GM19463 (cell line): ENCODE data around the gene CYP2A13.
"Not testable (repeated sequence)": the region's sequence is repeated elsewhere in the genome, so short reads cannot be mapped to it uniquely, and the experiment has no call there.

Experiments used
- ATAC-seq: cut with Tn5 transposase; IDR thresholded peaks from one replicate; pipeline ENCODE4 v1.9.1; 2021; ENCODE audit warnings: mild to moderate bottlenecking, moderate library complexity; ENCODE audit not compliant: unreplicated experiment

The CYP2A13 gene

GRCh38 chr19:41116261-41116660 lies 28.0 kb downstream of the CYP2A13 start:
- no peak for ATAC-seq

DNA sequence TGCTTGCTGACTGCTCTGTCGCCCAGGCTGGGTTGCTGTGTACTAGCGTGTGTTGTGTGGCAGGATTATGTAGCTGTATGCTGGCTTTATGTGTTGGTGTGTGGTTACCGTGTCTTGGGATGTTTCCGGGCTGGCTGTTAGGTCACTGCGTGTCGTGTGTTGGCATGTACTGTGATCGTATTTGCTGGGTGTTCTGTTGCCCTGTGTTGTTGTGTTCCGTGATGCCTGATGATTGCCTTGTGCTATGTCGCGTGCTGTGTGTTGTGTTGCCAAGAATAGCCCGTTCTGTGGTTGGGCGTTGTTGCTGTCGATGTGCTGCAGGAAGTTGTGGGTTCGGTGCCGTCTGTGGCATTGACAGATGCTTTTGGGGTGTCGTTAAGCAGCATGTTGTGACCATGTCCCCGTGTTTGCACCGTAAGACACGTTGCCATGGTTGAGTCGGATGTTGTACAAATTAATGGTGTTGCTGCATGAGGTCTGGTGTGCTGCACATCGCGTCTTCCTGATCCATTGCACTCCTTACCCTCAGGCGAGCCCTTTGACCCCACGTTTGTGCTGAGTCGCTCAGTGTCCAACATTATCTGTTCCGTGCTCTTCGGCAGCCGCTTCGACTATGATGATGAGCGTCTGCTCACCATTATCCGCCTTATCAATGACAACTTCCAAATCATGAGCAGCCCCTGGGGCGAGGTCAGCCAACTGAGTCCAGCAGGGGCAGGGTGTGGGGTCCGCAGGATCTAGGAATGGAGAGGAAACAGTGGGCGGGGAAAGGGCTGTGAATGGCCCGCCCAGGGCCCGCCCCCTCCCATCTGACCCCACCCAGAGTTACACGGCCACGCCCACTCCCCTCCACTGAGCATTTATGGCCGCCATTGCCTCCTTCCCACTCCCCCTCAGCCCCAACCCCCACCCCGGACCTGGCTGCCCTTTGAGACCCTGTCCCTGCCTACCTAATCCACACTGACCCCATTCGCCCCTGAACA lies 33.0 kb downstream of the CYP2A13 start:
- not testable (repeated sequence) for ATAC-seq

- ATAC-seq: not testable (repeated sequence)
These were observed 34.6 kb downstream of the CYP2A13 start for GRCh38 chr19:41122846-41123245.

GRCh38 chr19:41123716-41124294 lies 35.6 kb downstream of the CYP2A13 start:
- ATAC-seq: no peak

GRCh38 chr19:41126765-41127203 lies 38.5 kb downstream of the CYP2A13 start:
- not testable (repeated sequence) for ATAC-seq

- ATAC-seq: not testable (repeated sequence)
These were observed 39.1 kb downstream of the CYP2A13 start for GRCh38 chr19:41127362-41127761.

DNA sequence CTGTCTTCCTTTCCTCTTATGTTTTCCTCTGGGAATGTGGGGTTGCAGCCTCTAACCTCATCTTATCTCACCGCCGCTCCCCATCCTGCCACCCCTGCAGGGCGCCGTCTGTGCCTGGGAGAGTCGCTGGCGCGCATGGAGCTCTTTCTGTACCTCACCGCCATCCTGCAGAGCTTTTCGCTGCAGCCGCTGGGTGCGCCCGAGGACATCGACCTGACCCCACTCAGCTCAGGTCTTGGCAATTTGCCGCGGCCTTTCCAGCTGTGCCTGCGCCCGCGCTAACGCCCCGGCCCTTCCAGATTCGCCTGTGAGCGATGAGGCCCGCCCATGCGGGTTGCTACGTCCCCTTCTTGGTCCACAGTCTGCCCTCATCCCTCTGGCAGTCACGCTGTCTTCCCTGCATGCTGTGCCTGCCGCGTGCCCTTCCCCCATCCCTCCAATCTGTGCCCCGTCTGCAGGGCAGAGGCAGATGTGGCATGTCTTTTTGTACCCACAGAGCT lies 39.6 kb downstream of the CYP2A13 start:
- ATAC-seq: not testable (repeated sequence)

DNA sequence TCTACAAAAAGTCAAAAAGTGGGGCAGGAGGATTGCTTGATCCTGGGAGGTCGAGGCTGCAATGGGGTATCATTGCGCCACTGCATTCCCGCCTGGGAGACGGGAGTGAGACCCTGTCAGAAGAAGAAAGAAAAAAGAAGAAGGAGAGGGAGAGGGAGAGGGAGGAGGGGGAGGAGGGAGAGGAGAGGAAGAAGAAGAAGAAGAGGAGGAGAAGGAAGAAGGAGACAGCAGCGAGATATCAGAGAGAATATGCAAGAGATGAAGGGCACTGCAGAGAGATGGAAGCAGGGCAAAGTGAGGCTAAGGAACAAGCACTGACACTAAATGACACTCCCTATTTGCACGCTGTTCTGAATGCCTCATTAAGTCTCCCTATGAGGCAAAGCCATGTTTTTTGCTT lies 40.4 kb downstream of the CYP2A13 start:
- ATAC-seq: no peak

GRCh38 chr19:41131186-41131585 lies 42.9 kb downstream of the CYP2A13 start:
- ATAC-seq: no peak

DNA sequence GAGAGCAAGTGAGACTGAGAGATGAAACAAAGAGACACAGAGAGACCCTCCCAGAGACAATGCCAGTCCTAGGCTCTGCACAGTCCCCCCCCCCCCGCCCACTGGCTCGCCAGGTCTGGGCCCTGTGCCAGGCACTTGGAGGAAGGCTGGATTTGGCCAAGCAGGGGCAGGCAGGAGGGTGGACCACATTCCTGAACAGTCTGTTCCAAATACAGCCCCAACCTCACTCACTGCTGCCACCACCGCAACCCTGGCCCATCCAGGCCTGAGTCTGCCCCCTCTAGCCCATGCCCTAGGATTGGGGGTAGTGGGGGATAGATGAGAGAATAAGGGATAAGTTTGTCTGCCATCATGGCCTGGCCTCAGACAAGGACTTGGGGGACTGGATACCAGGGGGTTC lies 45.0 kb downstream of the CYP2A13 start:
- no peak for ATAC-seq

DNA sequence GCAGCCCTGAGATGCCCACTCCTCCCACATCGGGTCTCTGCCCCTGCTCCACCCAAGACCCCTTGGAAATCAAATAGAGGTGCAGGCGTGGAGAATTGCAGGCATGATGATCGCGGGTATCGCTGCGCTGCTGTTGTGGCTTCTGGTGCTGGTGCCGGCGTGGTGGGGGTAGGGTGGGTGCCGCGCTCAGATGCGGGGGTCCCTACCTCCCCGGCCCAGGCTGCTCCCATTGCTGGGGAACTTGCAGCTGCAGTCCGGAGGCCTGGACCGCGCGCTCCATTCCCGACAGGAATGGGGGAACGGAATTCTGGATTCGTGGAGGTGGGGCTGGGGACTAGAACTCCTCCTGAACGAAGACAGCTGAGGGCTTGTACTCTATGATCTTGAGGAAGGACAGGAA lies 46.4 kb downstream of the CYP2A13 start:
- no peak for ATAC-seq

DNA sequence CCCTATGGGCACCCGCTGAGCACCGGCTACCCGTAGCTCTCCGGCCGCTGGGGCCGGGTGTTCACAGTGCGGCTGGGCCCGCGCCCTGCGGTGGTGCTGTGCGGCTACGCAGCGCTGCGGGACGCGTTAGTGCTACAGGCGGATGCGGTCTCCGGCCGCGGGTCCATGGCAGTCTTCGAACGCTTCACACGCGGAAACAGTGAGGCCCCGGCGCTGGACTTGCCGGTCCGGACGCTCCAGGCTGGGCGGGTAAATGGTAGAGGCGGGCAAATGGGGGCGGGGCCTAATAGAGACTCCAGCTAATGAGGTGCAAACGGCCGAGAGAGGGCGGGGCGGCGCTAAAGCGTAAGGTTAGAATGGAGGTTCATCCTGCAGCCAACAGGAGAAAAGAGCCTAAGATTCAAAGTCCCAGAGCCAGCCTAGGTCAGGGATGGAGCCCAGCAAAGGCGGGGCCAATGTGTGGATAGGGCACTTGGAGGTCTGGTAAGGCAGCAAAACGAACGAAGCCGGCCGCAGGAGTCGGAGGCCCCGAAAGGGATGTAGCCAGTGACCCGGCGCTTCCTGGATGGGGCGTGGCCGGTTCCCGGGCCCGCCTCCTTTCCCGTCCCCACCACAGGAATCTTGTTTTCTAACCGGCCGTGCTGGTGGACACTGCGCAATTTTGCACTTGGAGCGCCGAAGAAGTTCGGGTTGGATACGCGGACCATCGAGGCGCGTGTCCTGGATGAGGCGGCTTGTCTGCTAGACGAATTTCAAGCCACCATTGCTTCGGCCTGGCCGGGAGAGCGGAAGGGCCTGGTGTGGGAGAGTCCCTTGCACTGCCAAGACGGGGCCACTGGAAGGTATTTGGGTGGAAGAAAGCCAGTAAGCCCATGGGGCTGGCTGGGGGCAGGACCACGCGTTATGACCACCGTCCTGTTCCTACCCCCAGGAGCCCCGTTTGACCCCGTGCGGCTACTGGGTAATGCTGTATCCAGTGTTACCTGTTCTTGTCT lies 47.4 kb downstream of the CYP2A13 start:
- not testable (repeated sequence) for ATAC-seq

GRCh38 chr19:41136636-41137455 lies 48.6 kb downstream of the CYP2A13 start:
- no peak for ATAC-seq

DNA sequence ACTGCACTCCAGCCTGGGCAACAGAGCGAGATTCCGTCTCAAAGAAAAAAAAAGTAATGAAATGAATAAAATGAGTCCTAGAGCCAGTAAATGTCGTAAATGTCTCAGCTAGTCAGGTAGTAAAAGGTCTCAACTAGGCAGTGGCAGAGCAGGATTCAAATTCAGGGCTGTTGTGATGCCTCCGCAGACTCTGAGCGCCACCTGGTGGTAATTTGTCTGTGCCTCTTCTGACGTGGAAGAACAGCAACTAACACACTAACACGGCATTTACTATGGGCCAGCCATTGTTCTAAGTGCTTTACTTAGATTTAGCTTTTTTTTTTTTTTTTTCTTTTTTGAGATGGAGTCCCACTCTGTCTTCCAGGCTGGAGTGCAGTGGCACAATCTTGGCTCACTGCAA lies 56.2 kb downstream of the CYP2A13 start:
- no peak for ATAC-seq
